HCEC 1CT (cell line): ENCODE measurements around the gene AKAP11.
A peak's percentile ranks its signal among the peaks of the same experiment; 100 is the strongest.

Source experiments
- DNase-seq: peaks from one replicate; pipeline ENCODE4 v3.0.0-alpha.2; 2017

Gene AKAP11

GRCh38 chr13:42275506-42275905 lies 3.6 kb downstream of the AKAP11 start:
- DNase-seq: no peak

DNA sequence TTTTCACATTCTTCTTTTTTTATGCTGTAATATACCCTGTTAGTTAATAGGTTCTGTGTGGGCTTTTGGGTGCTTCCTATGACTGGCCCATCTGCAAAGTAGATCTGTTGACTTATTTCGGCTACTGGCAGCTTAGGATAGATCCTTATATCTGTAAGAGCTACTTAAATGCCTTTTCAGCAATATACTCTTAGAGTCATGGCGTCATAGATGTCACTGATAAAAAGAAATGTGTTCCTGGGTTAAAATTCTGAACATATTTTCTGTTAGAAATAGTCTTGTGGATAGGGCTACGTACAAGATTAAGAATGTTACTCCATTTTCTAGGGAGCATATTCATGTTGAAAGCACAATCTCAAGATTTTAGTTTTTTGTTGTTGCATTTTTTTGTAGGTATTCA lies 4.7 kb downstream of the AKAP11 start:
- DNase-seq: no peak

GRCh38 chr13:42277618-42278276 lies 5.8 kb downstream of the AKAP11 start:
- DNase-seq: no peak

GRCh38 chr13:42279080-42279479 lies 7.1 kb downstream of the AKAP11 start:
- DNase-seq: no peak

DNA sequence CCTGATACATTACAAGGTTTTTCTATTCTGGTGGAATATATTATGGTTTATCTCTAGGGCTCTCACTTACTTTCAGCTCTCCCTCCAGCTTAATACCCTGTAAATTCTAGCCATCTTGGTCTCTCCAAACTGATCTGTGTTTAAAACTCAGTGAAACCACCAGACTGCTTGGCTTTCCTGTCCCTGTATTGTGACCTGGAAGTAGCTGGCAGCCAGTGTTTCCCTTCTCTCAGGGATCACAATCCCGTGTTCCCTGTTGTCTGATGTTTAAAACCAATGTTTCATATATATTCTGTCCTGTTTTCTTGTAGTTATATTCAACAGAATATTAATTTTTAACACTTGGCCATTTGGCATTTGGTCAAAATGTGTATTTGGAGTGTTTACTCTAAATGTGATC lies 8.0 kb downstream of the AKAP11 start:
- DNase-seq: no peak

DNA sequence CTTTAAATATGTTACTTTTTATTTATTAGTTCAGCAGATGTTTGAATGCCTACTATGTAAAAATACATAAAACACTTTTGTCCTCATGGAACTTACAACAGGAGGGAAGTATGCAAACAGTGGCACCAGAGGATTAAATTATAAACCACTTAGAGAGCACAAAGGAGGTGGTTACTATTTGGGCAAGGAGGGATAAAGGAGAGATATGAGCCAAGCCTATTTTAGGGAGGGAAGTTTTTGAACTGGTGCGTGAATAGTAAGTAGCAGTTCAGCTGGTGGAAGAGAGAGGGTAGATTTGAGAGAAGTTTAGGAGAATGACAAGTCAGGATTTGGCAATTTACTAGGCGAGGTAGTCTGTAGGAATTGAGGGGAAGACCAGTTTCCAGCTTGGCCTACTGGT lies 8.6 kb downstream of the AKAP11 start:
- DNase-seq: no peak

DNA sequence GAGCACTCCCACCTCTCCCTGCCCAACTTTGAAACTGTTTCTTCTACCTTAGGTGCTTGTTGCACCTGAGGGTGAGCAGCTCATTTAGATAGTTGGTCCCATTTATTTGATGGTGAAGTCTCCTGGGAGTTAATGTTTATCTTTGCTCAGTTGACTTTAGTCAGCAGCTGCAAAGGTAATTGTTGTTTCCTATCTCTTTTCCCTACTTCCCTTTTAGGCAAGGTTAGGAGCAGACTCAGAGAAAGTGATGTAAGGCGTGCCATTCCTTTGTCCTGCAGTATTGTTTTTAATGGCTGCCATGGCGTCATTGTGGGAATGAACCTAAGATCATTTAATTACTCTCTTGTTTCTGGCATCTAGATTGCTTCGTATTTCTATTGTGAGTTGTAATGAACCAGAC lies 11.6 kb downstream of the AKAP11 start:
- DNase-seq: no peak

GRCh38 chr13:42284068-42284467 lies 12.1 kb downstream of the AKAP11 start:
- DNase-seq: no peak

GRCh38 chr13:42298392-42298791 lies 26.4 kb downstream of the AKAP11 start:
- DNase-seq: no peak

DNA sequence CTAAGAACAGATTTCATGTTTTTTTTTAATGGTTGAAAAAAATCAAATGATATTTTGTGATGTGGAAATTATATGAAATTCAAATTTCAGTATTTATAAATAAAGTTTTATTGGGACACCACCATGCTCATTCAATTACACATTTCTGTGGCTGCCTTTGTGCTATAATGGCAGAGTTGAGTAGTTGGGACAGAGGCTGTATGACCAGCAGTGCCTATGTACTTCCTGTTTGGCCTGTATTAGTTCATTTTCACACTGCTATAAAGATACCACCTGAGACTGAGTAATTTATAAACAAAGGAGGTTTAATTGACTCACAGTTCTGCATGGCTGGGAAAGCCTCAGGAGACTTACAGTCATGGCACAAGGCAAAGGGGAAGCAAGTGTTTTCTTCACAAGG lies 33.6 kb downstream of the AKAP11 start:
- peak; percentile 13 for DNase-seq

DNA sequence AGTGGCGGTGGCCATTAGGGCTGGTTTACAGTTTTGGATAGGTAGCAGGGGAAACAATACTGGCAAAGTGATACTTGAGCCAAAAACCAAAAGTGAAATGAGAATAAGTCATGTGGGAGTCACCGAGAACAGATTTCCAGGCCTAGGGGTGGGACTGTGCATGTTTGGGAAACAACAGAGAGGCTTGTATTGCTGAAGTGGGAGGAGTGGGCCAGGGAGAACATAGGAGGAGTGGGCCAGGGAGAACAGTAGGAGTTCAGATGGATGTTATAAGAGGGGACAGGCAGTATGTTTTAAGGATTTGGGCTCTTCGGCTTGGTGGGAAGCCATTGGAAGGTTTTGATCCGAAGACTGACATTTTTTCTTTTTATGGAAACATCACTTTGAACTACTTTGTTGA lies 35.5 kb downstream of the AKAP11 start:
- DNase-seq: no peak

DNA sequence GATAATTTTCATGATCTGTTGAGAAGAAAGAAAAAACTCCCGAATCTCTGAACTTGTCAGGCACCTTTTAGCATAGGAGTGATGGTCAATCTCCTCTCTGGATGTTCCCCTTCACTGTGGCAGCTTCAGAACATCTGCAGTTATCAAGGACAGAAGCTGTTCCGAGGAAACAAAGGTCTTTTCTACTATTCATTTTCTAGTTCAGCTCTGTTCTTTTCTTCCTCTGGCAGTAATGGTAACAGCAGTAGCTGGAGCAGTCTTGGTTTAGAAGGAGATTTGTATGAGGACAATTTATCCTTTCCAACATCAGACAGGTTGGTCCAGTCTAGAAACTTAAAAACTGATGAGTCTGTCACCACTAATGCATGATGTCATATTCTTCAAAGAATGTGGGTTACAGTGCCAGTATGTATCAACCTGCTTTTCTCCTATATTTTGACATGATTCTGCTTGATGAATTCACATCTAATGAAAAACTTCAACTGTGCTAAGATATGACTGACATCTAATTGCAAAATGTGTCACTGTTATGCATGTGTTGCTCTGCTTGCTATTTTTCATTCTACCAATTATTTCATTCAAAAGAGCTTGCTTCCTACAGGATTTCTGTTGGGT lies 41.0 kb downstream of the AKAP11 start:
- no peak for DNase-seq

DNA sequence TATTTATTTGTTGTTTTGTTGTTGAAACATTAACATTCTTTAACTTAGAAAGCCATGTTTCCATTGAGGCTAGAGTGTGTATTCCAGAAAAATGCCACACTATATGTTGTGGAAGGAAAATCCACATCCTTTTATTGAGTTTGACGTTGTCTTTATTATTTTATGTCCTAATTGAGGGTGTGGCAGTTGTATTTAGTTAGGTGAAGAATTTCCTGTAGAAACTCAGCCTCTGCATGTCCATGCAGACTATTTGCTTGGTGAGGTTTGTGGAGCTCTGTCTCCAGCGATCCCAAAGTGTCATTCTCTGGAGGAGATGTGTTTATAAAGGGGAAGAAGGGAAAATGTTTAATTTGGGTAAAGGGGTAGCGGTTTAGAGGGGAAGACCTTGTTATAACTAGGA lies 46.6 kb downstream of the AKAP11 start:
- no peak for DNase-seq

DNA sequence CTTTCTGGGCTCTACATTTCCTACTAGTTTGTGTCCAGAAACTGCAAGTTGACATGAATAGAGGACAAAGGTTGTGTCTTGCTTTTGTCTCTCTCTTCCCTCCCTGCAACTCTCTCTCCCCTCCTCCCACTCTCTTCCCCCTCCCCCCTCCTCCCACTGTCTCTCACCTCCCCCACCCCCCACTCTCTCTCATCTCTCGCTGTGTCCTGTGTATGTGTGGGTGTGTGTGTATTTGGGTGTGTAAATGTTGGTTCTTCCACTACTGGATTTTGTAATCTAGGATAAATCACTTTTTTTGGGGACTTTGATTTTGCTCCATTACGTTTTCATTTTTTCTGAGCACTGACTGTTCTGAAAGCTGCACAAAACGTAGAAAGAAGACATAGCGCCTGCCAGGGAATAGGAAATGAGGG lies 48.4 kb downstream of the AKAP11 start:
- no peak for DNase-seq

DNA sequence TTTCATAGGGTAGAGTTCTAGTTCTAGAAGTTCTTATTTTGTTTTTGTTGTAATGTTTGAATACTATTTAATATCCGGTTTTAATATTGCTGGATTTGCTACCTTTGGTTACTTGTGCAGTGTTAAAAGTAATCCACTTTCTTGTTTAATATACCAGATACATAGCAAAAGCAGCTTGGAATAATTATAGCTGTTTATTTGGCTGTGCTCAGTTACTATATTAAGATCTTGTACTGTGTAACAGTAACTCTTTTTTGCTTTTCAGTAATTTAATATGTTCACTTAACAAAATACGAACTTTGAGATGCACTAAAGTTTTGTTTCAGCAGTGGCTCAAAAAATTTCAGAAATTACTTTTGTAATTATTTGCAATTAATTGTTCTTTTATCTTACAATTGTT lies 50.9 kb downstream of the AKAP11 start:
- DNase-seq: no peak

DNA sequence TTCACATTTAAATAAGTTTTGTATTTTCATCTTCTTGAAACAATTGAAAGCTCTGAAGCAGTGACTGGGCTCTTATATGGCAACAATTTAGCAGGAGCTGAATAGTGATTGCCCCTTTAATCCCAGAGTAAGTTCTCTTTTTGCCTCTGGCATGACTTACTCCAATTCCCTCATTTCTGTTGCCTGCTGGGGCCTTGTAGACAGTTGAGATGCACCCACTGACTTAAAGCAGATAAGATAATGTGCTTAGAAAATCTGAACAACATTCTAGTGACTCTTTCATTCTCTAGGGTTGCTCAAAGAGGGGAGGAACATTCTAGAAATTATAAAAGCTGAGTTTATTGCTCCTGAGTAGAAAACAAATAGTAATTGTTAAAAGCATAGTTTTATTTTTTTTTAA lies 52.8 kb downstream of the AKAP11 start:
- no peak for DNase-seq

- DNase-seq: no peak
Observed at GRCh38 chr13:42327725-42328124, 55.8 kb downstream of the AKAP11 start.

DNA sequence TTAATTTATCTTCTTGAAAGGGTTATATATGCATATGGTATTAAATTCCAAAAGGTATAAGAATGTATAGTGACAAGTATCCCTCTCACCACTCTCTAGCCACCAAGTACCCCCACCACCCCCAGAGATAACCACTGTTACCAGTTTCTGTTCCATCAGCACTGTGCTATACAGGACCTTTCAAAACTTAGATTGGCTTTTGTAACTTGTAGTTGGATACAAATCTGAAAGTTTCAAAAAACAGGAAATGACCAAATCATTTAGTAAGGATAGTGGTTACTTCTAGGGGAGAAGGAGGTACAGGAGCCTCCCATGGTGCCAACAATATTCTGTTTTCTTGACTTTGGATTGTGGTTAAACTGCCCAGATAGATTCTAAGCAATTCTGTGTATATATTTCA lies 56.7 kb downstream of the AKAP11 start:
- DNase-seq: no peak

DNA sequence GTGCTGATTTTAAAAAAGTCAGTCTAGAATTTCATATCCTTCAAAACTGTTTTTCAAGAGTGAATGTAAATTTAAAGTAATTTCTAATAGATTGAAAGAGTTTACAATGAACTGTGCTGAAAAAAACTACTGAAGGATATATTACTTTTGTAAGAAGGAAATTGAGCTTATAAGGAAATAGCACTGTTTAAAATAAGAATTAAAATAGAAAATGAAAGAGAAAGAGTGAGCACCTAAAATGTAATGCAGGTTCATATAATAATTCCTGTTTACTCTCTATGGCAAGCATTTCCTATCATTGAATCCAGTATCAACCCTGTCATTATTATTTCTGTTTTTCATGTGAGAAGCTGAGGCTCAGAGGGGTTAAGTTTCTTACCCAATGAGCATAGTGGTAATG lies 57.3 kb downstream of the AKAP11 start:
- DNase-seq: no peak

DNA sequence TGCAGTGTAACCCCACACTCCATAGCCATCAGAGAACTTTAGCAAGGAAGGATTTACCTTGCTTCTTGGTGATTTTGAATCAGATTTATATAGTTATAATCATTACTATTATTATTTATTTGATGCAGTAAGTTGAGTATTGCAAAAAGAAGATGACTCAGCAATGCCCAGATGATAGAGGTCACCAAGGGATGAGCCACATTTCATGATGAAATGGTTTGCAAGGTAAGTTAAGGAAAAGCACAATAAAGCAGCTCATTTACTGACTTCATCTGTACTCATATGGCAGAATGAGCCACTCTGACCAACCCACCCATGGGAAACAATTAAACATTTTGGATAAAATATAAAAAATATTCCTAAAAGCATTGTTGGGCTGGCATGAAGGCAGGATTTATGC lies 59.1 kb downstream of the AKAP11 start:
- DNase-seq: no peak

DNA sequence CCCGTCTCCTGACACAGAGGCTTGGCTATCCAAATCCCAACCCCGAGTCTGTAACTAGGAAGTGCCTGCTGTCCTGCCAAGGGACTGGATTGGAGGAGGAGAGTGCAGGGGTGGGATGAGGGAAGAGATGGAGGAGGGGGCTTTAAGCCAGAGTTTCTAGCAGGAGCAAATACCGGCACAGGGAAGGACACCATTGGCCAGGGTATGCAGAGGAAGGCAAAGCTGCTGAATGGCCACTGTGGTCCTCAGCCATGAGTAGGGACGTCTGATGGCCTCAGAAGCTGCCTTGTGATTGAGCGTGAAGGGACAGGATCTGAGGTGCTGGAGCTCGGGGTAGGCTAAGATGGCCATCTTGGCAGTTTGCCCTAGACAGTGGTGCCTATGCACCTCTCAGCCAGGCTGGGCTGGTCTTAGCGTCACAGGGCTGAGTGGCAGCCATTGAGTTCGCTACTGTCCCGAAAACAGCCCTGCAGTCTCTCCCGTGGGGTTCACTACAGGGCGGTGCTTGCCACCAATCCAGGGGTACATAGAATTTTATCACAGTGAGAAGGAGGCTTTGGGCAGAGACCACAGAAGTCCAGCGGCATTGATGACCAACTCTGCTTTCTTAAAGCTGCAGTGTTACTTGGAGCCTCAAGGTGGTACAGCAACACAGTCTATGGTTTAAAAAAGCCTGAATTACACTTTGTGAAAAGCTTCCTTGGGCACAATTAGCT lies 61.8 kb downstream of the AKAP11 start:
- peak; percentile 42 for DNase-seq

GRCh38 chr13:42334329-42334706 lies 62.4 kb downstream of the AKAP11 start:
- DNase-seq: no peak

- DNase-seq: no peak
Observed at GRCh38 chr13:42337808-42338600, 66.1 kb downstream of the AKAP11 start.

DNA sequence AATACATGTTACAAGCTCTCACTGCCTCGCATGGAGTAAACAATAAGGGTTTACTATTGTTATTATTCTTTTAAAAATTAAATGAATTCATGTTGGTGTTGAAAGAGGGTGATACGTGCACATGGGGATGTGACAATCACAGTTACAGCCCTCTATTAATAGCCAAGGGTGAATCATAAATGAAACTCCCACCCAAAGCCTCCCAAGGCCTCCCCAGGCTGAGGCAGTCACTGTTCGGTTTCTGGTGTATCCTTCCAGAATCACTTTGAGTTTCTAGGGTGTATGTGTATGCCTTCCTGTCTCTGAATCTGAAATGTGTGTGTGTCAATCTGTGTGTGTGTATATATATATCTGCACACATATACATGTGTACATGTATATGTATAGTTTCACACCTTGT lies 73.4 kb downstream of the AKAP11 start:
- DNase-seq: no peak
